ENCODE data around the gene NEB.

DNA sequence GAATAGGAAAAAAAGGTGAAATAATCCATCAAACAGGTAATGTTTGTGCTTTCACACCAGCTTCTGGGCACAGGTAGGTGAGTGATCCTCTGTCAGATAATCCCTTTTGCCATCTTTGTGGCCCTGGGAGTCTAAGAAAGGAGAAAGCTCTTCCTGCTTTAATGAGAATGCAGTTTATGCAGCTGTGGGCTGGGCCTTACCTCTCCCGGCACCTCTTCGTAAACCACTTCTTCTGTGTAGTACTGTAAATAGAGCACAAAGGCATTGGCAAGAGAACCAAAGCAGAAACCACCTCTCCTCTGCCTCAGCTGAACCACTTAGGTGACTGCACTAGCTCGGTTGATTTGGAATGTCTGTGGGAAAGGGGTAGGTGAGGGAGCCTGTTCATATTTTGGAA lies 4.9 kb downstream of the NEB start:
- TF ChIP-seq GATA2 (IDR thresholded peaks at IDR 0.05; ENCODE audit: low read depth, low read length) (no peak), GATA3 (IDR thresholded peaks at IDR 0.05; ENCODE audit: low read depth, low read length) (no peak)

All from SH-SY5Y (cell line).